ENCODE measurements around the gene CCL22.
"Not testable (repeated sequence)": the region's sequence is repeated elsewhere in the genome, so short reads cannot be mapped to it uniquely, and the experiment has no call there.

Gene CCL22

DNA sequence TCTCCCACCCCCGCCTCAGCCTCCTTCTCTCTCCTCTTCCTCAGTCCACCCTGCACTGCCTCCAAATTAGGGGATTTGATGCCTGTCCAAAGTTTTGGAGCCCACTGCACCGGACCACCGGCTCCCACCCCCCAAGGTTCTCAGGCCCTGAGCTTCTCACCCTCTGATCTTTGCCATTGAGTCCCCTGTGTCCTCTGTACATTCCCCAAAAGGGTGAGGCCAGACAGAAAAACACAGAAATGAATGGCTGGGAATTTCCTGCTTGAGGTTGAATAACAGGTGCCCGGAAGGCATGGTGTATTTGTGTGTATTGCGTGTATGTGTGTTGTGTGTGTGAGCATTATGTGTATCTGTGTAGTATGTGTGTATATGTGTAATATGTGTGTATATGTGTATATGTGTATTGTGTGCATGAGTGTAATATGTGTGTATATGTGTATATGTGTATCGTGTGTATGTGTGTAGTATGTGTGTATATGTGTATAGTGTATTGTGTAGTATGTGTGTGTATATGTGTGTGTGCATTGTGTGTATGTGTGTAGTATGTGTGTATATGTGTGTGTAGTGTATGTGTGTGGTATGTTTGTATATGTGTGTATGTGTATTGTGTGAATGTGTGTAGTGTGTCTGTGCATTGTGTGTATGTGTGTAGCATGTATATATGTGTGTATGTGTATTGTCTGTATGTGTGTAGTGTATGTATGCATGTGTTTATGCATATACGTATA lies 29.9 kb downstream of the CCL22 start:
- in situ Hi-C loops (cut with MboI; ENCODE audit: low pct_unique_long_range_greater_than_20kb, low sequenced_read_pairs), result no loop called here
- no peak for DNase-seq

DNA sequence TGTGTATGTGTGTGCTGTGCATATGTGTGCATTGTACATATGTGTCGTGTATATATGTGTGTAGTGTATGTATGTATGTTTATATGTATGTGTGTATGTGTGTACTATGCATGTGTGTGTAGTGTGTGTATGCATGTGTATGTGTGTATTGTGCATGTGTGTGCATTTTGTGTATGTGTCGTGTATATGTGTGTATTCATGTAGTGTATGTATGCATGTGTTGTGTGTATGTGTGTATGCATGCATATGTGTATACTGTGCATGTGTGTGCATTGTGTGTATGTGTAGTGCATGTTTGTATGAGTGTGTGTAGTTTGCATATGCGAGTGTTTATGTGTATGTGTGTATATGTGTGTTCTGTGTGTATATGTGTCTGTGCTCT lies 30.5 kb downstream of the CCL22 start:
- no peak for DNase-seq
- in situ Hi-C loops (cut with MboI; ENCODE audit: low pct_unique_long_range_greater_than_20kb, low sequenced_read_pairs), result no loop called here

DNA sequence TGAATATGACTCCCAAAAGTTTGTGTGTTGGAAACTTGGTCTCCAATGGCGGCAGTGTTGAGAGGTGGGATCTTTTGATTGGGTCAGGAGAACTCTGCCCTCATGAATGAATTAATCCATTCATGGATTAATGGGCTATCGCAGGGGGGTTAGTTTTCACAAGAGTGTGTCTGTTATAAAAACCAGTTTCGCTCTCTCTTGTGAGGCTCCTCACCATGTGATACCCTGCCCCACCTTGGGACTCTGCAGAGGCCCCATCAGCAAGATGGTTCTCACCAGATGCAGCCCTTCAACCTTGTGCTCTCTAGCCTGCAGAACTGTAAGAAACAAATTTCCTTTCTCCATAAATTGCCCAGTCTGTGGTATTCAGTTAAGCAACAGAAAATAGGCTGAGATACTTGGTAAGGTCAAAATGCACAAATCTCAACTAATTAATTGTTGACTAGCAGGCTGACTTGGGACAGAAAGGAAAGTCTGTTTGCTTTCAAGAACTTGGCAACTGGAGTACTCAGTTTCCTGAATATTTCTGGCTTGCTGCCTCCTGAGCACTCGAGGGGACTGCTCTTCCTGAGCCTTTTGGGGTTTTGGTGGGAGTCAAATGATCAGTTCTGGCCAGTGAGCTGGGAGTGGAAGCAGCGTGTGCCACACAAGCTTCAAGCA lies 32.2 kb downstream of the CCL22 start:
- DNase-seq, result no peak
- in situ Hi-C loops (cut with MboI; ENCODE audit: low pct_unique_long_range_greater_than_20kb, low sequenced_read_pairs), result no loop called here

DNA sequence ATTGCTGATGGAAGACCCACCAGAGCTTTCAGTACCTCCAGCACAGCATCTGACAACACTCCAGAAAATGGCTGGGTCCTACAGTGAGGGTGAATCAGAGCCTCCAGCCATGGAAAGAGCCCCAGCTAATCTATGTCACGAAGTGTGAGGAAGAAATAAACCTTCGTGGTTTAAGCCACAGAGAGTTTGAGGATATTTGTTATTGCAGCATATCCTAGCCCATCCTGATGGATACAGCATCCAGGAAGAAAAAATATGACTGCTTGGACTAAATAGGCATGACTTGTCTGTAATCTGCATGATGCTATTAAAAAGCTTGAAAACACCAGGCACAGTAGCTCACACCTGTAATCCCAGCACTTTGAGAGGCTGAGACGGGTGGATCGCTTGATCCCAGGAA lies 32.7 kb downstream of the CCL22 start:
- in situ Hi-C loops (cut with MboI; ENCODE audit: low pct_unique_long_range_greater_than_20kb, low sequenced_read_pairs), result no loop called here
- DNase-seq, result no peak

DNA sequence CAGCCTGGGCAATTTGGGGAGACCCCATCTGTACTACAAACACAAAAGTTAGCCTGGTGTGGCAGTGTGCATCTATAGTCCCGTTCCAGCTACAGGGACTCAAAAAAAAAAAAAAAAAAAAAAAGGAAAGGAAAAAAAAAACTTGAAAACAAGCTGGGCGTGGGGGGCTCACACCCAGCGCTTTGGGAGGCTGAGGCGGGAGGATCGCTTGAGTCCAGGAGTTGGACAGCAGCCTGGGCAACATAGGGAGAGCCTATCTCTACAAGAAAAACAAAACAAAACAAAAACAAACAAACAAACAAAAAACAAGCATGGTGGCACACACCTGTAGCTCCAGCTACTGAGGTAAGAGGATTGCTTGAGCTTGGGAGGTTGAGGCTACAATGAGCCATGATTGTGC lies 33.1 kb downstream of the CCL22 start:
- DNase-seq, result no peak
- in situ Hi-C loops (cut with MboI; ENCODE audit: low pct_unique_long_range_greater_than_20kb, low sequenced_read_pairs), result no loop called here

DNA sequence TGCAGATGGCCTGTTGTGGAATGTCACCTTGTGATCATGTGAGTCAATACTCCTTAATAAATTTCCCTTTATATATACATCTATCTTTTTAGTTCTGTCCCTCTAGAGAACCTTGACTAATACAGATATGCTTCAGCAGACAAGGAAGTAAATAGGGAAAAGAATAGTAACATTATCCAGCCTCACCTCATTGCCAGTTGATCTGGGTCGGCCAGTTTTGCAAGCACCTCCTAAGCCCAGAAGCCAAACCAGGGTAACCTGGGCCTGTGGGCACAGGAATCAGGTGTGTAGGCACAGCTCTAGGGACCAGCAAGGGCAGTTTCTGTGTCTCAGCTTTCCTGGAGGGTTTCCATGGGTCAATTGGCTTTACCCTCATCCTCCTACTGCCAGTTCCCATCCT lies 34.1 kb downstream of the CCL22 start:
- in situ Hi-C loops (cut with MboI; ENCODE audit: low pct_unique_long_range_greater_than_20kb, low sequenced_read_pairs), result no loop called here
- no peak for DNase-seq

DNA sequence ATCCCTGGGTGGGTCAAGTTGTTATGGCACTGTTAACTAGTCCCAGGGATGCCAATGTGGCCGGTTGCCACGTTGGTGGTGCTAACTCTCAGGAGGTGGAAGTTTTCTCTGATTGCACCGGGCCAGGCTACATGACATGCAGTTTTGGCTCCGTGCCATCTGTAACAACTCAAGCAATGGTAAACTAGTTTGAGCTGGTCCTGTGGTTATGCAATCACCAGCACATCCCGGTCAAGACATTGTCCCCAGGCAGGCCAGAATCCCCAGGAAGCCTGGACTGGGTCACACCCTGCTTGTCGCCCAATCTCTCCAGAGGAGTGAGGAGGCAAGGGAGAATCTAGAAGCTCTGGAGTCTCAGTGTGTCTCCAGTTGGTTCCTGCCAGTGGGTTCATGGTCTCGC lies 35.9 kb downstream of the CCL22 start:
- DNase-seq, result no peak
- in situ Hi-C loops (cut with MboI; ENCODE audit: low pct_unique_long_range_greater_than_20kb, low sequenced_read_pairs), result no loop called here

DNA sequence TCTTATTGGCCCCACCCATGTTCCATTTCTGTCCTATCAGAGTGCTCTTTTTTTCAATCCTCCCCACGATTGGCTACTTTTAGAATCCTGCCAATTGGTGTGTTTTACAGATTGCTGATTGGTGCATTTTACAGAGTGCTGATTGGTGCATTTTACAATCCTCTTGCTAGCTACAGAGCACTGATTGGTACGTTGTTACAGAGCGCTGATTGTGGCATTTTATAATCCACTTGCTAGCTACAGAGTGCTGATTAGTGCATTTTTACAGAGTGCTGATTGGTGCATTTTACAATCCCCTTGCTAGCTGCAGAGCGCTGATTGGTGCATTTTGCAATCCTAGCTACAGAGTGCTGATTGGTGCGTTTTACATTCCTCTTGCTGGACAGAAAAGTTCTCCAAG lies 36.4 kb downstream of the CCL22 start:
- in situ Hi-C loops (cut with MboI; ENCODE audit: low pct_unique_long_range_greater_than_20kb, low sequenced_read_pairs), result no loop called here
- DNase-seq, result no peak

DNA sequence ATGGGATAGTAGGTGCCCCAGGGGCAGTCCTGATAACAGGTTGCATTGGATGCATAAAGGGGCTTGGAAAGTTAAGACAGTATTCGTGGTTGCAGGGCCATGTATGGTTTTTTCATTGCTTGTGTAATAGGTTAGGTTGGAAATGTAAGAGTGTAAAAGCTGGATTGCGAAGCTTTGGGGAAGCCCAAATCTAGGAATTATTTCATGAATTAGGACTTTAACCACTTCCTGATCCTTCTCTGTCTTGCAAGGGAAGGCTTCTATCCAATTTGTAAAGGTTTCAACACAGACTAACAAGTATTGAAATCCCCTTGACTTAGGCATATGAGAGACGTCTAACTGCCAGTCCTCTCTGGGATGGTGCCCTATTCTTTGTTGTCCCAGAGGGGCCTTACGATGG lies 38.2 kb downstream of the CCL22 start:
- DNase-seq, result no peak
- in situ Hi-C loops (cut with MboI; ENCODE audit: low pct_unique_long_range_greater_than_20kb, low sequenced_read_pairs), result no loop called here

DNA sequence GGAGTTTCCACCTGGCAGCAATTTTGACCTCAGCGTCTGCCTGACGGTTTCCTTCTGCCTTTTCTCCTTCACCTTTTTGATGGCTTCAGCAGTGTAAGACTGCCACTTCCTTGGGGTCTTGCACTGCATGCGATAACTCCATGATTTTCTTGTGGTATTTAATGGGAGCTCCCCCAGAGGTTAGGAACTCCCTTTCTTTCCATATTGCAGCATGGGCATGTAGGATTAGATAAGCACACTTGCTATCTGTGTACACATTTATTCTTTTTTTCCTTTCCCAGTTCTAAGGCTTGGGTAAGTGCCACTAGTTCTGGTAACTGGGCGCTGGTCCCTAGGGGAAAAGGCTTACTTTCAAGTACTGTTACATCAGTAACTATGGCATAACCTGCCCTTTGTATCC lies 38.9 kb downstream of the CCL22 start:
- in situ Hi-C loops (cut with MboI; ENCODE audit: low pct_unique_long_range_greater_than_20kb, low sequenced_read_pairs); DNase-seq: not testable (repeated sequence)

DNA sequence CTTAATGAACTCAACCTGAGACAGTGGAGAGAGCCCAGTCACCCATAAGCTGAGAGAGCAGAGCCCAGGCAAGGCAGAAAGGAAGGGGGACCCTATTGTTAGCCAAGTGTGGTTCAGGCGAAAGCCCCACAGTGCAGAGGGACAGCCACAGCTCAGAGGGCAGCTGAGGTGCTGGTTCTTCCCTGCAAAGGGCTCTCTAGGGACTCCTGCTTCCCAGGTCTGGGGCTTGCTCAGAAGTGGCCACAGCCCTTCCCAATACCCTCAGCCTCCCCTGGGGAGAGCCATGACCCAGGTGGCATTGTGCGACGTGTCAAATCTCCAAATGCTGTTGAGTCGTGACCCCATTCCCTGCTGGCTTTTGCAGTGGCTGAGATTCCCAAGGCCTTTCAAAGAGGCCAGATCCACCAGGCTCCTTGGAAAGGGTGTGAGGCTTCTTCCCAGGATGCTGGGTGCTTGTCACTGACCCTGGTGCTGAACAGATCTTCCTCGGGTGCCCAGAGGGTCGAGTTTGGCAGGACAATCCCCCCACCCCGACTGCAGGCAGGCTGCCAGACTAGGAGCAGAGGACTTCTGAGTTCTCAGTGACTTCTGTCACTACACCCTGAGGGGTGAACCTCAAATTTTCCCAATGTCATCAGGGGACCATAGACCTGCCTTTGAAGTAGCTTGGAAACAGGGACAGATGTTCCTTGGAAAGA lies 43.5 kb downstream of the CCL22 start:
- DNase-seq, result no peak
- in situ Hi-C loops (cut with MboI; ENCODE audit: low pct_unique_long_range_greater_than_20kb, low sequenced_read_pairs), result no loop called here

DNA sequence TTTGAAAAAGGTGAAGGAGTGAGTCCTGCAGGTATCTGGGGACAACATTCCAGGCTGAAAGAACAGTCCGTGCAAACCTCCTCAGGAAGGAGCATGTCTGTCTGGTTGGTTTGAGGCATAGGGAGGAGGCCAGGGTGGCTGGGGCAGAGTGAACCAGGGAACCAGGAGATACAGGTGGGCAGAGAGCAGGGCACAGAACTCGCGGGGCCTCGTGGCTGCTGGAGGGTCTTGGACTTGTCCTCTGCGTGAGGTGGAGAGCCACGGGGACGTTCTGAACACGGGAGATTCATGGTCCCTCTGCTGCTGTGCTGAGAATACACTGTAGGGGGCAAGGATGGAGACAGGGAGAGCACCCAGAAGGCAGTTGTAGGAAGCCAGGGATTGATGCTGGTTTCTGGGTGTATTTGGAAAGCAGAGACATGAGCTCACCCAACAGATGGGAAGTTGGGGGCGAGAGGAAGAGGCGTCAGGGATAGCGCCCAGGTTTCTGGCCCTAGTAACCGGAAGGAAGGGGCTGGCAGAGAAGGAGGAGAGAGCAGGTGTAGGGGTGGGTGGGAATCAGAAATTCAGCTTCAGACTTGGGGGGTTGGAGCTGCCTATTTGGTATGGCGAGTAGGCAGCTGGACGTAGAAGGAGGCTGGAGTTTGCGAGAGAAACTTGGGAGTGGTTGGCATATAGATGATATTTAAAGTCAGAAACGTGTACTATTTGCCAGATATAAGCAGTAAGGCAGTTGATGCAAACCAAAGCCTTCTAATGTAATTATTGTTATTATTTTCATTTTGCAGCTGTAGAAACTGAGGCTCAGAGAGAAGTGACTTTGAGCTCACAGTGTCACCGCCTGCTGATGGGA lies 45.6 kb downstream of the CCL22 start, which contains the start of gene CCL17:
CCL17 (plus strand) TSS at position 803 of the 853 bp plus-strand sequence. CDS start 9,166 bp downstream, outside the sequence.
- in situ Hi-C loops (cut with MboI; ENCODE audit: low pct_unique_long_range_greater_than_20kb, low sequenced_read_pairs), result no loop called here
- DNase-seq, result no peak

DNA sequence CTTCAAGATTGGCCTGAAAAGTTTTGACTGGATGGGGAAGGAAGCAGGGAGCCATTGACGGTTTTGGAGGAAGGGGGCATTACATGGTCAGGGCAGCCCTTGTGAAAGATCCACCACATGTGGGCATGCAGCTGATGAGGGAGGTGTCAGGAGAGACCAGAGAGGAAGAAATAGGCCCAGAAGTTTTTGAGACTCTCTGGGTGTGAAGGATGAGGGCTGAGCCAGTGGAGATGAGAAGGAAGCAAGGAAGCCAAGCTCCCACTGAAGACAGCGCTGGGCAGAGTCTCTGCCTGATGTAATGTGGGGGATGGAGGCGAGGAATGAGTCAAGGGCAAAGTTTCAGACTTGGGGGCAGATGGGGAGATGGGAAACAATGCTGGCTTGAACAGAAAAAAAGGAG lies 46.5 kb downstream of the CCL22 start:
- in situ Hi-C loops (cut with MboI; ENCODE audit: low pct_unique_long_range_greater_than_20kb, low sequenced_read_pairs), result no loop called here

DNA sequence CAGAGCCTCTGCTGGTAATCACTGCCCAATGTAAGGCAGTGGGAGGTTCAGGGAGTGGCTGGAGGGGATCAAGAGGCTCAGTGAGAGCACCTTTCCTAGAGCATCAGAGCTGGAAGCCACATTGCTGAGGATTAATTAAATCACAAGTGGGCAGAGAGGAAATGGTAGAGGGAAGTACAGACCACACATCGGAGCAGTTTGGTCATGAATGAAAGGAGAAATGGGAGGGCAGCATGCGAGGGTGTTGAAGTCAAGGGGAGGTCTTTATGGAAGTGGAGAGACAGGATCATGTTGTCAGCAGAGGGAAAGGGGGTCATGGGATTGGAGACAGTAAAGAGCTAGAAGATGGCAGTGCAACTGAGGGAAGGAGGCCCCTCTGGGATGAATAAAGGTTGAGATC lies 48.3 kb downstream of the CCL22 start:
- DNase-seq, result peak; percentile 72
- in situ Hi-C loops (cut with MboI; ENCODE audit: low pct_unique_long_range_greater_than_20kb, low sequenced_read_pairs), result no loop called here

More for the DNA sequence above, 46.5 kb downstream of the CCL22 start:
- DNase-seq, result no peak

DNA sequence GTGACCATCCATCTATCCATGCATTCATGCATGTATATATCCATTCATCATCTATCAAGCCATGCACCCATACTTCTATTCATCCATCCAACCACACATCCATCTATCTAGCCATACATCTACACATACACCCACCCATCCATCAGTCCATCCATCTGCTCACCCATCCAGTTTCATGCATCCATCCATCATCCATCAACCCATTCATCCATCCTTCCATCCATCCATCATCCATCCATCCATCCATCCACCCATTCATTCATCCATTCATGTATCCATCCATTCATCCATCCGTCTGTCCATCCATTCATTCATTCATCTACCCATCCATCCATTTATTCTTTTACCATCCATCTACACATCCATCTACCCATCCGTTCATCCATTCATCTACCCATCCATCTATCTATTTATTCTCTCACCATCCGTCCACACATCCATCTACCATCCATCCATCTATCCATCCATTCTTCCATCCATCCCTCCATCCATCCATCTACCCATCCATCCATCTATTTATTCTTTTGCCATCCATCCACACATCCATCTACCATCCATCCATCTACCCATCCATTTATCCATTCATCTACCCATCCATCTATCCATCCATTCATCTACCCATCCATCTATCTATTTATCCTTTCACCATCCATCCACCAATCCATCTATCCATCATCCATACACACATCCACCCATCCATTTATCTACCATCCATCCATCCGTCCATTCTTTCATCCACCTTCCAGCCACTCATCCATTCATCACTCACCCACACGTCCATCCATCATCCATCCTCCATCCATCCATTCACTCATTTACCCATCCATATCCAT lies 49.2 kb downstream of the CCL22 start:
- no peak for DNase-seq
- in situ Hi-C loops (cut with MboI; ENCODE audit: low pct_unique_long_range_greater_than_20kb, low sequenced_read_pairs), result no loop called here

DNA sequence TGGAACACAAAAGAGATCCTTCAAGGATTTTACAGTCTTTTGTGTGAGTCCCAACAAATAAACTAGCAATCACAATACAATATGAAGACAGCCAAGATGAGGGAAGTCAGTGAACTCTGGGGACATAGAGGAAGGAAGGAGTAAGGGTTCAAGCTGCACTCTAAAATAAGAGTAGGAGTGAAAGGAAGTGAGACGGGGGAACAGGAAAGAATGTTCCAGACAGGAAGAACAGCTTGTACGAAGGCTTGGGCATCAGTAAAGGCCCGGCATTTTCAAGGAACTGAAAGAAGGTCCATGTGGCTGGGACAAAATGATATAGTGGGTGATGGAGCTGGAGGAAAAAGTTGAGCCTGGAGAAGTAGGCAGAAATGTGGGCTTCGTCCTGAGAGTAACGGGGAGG lies 50.5 kb downstream of the CCL22 start:
- in situ Hi-C loops (cut with MboI; ENCODE audit: low pct_unique_long_range_greater_than_20kb, low sequenced_read_pairs), result no loop called here
- peak; percentile 23 for DNase-seq

DNA sequence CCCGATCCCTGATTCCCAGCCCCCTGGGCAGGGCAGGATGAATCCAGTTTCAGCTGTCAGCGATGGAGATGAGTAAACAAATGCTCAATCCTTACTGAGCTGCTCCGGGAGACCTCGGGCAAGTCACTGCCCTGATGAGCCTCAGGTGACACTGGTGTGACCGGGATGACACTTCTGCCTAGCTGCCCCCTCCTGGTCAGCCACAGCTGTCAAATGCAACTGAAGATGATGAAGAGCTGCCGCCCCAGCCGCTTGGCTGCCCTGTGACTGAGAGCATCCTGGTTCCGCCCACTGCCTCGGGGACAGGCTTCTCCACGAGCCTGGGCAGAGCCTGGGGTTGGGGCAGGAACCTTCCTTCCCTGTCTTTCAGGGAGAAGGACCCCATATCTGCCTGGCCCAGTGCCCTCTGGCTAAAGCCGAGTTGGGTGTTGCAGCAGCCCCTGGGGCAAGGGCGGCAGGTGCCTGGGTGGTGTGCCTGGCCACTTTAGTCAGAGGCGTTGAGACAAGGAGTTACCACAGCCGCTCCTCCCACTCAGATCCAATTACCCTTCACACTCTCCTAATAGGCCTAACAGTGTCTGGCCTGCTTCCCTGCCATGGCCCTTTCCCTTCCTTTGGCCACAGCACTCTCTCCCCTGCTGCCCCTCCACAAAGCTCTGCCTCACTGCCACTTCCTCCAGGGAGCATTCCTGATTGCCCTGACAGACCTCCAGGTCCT lies 51.4 kb downstream of the CCL22 start:
- in situ Hi-C loops (cut with MboI; ENCODE audit: low pct_unique_long_range_greater_than_20kb, low sequenced_read_pairs), result loop anchor here (10.0 kb wide), 1 partner anchor 105 kb away; no protein-coding TSS in a partner anchor
- DNase-seq, result no peak

Measured in KBM-7 (cell line).